ENCODE measurements around the gene NTSR1. TPM values are rescaled to one million over a fixed set of nuclear protein-coding genes. Genes with fewer than 3 reads are reported as not detected.

The NTSR1 gene
- total RNA-seq, 1 experiment from 2014 or later, result 78.7 TPM

DNA sequence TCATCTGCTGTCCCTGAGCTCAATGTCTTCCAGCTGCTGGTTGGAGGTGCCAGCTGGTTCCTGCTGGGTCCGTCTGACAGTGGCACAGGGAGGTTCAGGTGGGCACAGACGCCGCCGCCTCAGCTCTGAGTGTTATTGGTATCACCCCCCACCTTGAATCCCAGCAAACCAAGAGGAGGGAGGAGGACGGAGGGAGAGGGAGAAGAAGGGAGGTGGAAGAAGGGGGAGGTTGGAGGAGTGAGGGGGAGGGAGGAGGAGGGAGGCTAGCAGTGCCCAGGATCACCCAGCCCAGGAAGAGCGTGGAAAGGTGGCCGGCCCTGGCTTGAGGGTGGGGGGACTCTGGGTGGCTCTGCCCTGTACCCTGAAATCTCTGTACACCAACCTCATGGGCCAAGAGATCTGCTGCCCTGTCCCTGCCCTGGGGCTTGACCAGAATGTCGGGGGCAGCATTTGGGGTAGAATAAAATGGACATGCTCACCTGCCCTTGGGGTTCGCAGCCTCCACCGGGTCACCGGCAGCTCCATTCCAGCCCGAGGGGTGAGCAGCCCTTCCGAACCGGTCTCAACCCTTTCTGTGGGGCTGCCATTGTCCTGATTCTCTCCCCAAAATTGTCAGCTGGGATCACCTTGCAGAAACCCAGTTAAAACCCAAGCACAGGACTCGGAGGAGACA is 17.1 kb downstream of the NTSR1 start:
- no peak for DNase-seq (ENCODE audit: low spot score)

DNA sequence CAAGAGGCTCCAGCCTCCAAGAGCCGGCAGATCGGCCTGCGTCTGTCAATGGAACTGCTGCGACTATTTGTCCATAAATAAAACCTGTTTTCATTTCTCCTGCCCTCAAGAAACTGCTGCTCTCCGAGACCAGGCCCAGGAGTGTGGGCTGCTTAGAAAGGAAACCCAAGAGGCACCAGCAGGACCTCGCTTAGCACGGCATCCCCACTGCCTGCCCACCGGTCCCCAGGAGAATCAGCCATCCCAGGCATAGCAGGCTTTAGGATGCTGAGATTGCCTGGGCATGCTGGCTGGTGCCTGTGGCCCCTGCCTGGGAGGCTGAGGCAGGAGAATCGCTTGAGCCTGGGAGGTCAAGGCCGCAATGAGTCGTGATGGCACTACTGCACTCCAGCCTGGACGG is 17.6 kb downstream of the NTSR1 start:
- DNase-seq (ENCODE audit: low spot score), result no peak

DNA sequence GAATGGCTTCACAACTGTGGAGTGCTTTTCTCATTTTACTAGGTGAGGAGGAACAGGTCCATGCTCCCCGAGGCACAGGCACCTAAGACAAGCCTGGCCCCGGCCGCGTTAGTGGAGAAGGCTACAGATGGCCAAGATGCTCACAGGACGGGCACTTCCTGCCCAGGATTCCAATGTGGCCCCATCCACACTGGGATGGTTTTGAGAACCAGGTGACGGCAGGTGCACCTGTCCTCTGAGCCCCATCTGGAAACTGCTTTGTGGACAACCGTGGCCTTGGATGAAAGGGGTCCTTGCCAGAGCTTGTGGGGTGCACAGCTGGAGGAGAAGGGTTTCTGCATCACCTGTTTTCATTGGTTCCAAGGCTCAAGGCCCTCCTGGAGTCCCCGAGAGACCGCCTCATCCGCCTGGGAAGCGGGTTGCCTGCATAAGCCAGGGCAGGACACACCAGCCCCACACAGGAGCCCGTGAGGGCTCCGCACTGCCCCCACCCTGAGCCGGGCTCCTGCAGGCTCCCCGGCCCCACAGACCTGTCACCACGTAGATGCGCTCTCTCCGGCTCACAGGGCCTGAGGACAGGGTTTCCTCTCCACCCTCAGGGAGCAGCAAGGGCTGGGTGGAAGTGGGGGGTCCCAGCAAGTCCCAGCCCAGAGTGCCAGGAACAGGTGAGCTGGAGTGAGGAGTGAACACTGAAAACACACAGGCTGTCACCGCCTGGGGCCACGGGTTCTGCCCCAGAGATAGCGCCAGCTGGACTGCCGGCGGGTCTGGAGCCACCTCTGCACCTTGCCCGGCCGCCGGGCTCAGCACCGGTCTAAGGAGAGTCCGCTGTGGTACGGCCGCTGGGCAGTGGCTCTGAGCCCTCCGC is 18.3 kb downstream of the NTSR1 start:
- DNase-seq (ENCODE audit: low spot score), result no peak

DNA sequence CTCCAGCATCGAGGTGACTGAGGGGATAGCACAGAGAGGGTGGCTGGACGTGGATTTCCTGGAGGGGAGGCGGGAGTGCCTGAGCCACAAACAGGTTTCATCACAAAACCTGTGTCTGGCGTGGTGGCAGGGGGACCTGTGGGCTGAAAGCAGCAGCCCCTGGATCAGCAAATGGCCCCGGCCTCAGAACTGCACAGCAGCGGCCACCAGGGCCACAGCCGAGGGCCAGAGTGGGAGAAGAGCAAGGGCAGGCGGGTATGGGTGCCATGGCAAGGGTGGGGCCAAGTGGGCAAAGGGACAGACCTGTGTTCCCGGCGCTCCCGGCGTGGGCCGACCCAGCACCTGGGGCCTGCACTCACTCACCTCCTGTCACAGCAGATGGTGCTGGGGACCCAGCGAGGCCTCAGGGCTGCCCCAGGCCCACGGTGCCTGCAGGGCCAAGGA is 19.0 kb downstream of the NTSR1 start:
- DNase-seq (ENCODE audit: low spot score), result no peak

DNA sequence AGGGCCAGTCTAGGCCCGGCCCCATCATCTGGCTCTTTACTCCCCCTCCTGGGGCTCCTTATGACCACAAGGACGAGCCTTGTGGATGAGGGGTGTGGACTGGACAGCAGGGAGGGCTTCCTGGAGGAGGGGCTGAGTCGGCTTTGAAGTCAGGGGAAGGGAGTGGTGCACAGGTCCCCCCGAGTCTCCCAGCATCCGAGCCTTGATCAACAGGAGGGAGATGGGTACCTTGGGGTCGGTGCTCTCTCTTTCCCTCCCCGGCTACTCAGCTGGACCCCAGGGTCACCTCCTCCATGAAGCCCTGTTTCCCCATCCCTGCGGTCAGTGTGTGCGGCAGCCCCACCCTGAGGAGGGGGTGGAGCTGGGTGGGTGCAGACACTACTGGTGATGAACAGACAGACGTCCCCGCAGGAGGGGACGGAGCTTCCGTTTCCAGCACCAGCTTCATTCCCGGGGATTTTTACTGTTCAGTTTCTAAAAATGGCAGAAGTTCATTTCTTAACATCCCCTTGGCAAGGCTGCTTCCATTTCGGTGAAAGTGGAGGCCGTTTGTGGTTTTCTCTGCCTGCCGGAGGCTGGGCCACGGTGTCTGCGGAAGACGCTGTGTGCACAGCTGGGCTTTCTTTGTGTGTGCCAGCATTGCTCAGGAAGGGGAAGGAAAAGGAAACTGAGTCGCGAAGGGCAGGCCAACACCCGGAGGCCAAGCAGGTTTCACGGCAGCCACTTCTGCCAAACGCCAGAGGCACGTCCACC is 19.6 kb downstream of the NTSR1 start:
- DNase-seq (ENCODE audit: low spot score), result no peak

DNA sequence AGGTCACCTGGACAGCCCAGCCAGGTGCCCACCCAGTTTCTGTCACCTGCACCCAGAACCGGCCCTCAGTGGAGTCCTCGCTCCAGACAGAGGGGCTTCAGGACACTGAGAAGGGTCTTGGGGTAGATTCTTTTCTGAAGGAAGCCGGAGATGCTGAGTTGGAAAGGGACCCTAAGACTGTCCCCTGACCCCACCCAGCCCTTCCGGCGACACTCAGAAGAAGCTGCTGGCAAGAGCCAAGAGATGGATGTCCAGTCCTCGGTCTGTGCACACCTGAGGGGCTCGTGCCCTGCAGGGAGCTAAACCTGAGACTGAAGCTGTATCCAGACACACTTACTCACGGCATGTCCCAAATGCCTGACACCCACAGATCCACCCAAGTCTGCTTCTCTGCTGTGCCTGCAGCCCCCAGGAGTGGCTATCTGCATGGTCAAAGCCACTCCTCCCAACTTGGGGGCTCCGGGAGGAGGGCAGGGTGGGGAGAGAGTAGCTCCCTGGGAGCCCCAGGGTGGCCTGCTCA is 20.2 kb downstream of the NTSR1 start:
- DNase-seq (ENCODE audit: low spot score), result no peak

DNA sequence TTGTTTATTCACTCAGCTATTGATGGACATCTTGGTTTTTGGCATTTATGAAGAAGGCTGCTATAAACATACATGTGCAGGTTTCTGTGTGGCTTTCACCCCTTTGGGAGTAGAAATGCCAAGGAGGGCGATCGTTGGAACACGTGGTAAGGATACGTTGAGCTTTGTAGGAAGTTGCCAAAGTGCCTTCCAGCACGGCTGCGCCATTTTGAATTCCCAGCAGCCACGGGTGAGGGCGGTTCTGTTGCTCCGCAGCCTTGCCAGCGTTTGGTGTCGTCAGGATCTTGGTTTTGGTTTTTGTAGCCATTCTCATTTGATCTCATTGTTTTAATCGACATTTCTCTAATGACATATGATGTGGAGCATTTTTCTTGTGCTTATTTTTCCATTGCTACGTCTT is 21.8 kb downstream of the NTSR1 start:
- no peak for DNase-seq (ENCODE audit: low spot score)

DNA sequence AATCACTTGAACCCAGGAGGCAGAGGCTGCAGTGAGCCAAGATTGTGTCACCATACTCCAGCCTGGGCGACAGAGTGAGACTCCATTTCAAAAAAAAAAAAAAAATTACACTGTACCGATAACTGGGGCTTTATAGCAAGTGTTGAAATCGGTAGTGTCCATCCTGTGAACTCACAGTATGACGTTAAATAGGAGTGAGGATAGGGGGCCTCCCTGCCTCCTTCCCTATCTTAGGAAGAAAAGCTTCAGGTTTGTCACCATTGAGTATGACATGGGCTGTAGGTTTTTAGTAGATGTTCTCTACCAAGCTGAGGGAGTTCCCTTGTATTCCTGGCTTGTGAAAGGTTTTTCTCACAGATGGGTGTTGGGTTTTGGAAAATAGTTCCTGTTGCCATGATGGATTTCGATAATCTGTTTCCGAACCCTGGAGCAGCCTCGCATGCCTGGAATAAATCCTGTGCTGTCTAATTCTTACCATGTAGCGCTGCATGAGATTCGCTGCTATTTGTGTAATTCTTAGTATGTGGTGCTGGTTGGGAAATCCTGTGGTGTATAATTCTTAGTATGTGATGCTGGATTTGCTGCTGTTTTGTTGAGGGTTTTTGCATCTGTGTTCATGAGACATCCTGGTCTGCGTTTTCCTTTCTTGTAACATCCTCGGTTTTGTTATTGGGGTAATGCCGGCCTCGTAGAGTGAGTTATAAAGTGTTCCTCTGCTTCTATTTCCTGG is 23.6 kb downstream of the NTSR1 start:
- DNase-seq (ENCODE audit: low spot score), result no peak

DNA sequence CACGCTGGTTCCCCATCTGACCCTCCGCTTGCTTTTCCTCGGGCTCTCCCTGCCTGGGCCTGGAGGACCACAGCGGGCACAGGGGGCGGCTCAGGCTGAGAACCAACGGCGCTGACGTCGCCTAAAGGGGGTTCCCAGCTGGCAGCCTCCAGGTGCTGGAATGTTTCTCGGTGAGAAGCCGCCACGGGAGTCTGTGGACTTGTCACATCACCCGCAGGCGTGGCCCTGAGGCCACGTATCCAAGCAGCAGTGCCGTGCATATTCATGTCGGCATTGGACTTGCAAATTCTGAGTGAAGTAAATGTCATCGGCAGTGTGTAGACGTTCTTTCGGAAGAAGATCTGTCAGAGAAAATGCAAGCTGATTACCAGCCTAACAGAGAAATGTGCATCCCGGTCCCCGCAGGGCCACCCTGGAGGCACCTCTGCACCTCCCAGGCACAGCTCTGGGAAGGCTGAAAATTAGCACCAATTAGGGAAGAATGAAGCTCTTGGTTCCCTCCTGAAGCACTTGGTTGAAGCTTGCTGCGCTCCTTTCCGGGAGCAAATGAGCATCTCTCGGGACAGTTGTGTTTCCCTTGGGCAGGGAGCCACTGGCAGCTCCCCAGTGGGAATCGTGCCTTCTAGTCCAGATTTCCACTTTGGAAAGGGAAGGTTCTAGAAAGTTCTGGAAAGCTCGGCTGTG is 24.3 kb downstream of the NTSR1 start:
- no peak for DNase-seq (ENCODE audit: low spot score)

DNA sequence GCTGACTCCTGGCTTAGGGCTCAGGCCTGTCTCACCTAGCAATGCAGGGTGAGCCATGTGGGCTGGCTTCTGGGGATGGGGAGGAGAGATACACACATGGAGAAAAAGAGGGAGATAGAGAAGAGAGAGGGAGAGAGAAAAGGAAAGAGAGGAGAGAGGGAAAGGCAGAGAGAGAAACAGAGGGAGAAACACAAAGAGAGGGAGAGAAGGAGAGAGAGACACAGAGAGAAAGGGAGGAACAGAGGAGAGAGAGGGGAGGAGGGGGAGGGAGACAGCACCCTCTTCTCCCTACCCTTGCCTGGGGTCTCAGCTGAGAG is 24.8 kb downstream of the NTSR1 start:
- no peak for DNase-seq (ENCODE audit: low spot score)

DNA sequence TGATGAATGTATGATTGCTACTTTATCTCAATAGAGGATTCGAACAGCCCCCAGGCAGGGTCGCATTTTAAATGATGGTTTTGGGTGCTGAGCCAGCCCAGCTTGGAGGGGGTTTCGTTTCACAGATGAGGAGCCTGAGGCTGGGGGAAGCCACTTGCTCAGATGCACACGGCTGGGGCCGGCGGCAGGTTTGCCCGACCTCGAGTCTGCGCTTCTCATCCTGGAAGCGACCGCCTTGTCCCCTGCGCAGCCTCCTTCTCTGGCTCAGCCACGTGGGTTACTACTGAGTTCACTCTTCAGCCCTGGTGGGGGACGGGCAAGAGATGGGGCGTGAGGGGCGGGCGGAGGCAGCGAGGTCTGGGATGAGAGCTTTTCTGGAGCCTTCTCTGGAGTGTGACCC is 25.3 kb downstream of the NTSR1 start:
- no peak for DNase-seq (ENCODE audit: low spot score)

DNA sequence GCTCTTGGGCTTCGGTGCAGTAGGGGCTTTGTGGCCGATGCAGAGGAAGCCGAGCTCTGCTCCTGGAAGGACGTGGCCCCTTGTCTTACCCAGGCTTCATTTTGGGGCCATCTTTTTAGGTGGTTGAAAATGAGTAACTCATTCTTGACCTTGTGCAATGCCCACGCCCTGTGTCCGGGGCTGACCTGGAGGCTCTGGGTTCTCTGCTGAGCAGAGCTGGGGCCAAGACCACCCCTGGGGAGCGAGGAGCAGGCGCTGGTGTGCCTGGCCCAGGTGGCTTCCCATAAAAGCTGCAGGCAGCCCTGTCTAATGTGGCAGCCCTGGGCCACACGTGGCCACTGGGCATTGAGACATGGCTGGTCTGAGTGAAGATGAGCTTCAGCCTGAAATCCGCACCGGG is 25.7 kb downstream of the NTSR1 start:
- no peak for DNase-seq (ENCODE audit: low spot score)

DNA sequence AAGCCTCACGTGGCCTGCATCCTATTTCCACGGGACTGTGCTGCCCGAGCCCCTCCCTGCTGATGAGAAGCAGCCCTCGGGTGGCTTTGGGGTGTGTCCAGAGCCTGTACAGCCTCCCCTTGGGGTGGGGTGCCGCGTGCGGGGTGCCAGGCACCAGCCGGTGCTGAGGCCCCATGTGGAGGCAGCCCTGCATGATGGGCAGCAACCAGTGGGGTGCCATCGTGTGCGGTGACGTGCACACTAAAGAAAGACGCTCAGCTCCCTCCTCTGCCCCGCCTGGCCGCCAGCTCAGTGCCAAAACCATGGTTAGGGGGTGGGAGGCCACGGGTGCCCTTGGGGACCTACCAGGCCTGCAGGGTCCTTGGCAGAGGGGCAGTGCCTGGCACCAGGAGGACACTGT is 26.2 kb downstream of the NTSR1 start:
- DNase-seq (ENCODE audit: low spot score), result no peak

DNA sequence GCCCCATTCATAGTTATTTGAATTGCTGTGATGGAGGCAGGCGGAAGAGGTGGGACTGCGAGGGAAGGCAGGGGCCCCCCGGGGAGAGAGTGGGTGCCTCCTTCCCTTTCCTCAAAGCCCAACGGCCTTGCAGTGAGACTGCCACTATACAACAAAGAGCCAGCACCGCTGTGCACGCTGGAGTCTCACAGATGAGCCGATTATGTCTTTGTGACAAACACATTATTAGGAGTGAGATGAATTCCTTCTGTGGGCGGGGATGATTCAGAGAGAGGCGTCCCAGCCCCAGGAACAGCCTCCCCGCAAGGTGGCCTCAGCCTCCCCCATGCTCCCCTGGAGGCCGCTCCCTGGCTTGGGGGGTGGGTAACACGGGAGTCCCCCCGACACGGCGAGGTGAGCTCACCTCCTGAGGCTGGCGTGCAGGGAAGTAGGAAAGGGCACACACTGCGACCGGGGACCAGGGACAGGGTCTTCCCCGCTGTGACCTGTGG is 26.7 kb downstream of the NTSR1 start:
- DNase-seq (ENCODE audit: low spot score), result peak; percentile 81

DNA sequence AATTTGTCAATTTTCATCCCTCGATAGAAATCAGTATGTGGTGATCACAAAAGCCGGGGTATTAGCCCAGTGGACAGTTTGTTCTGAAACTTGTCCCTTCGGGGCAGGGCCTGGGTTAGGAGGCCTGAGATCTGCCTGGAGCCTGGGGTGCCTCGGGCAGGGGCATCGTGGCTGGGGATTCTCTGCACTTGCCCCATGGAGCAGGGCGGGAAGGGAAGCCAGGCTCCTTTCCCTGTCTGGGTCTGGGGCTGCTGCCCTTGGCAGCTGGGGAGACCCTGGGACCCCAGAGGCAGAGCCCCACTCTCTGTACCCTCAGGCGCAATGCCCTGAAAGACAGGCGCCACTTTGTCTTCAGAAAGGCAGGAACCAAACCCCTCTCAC is 27.4 kb downstream of the NTSR1 start:
- no peak for DNase-seq (ENCODE audit: low spot score)

DNA sequence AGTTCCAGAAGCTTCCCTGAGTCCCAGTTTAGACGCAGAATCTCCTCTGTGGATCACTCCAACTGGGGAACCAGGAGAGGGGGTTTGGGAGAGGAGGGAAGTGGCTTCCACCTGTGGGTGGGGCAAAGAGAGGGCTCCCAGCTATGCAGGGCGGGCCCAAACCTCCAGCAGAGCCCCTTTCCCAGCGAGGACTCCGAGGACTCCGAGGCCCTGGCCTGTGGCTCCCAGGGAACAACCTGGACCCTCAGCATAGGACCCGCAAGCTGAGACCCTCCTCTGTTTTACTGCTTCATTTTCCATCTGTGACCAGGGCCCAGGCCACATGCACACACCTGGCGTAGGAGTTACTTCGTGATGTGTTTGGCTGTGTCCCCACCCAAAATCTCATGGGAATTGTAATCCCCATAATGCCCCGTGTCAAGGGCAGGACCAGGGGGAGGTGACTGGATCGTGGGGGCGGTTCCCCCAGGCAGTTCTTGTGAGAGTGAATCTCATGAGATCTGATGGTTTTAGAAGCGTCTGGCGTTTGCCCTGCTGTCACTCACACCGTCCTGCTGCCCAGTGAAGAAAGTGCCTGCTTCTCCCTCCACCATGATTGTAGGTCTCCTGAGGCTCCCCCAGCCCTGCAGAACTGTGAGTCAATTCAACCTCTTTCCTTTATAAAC is 27.9 kb downstream of the NTSR1 start:
- no peak for DNase-seq (ENCODE audit: low spot score)

DNA sequence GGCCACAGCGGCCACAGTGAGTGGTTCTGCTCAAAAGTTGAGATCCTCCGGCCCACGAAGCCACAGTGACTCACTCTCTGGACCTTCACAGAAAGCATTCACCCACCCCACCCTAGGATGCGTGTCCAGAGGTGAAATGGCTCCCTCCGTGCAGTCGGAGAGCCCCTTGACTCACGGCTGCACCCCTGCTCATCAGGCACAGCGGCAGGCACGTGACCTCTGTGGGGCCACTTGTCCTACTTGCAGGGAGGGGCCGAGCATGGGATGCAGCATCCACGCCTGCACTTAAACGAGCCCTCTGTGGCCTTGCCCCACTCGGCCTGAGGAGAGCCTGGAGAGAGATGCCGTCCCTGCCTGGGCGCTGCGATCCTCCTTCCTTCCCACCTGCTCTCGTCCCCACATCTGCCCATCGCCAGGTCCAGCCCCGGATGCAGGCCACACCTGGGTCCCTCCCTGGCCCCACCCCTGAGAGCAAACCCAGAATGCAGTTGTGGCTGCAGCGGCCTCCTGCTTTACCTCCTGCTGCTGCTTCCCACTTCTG is 28.7 kb downstream of the NTSR1 start:
- no peak for DNase-seq (ENCODE audit: low spot score)

DNA sequence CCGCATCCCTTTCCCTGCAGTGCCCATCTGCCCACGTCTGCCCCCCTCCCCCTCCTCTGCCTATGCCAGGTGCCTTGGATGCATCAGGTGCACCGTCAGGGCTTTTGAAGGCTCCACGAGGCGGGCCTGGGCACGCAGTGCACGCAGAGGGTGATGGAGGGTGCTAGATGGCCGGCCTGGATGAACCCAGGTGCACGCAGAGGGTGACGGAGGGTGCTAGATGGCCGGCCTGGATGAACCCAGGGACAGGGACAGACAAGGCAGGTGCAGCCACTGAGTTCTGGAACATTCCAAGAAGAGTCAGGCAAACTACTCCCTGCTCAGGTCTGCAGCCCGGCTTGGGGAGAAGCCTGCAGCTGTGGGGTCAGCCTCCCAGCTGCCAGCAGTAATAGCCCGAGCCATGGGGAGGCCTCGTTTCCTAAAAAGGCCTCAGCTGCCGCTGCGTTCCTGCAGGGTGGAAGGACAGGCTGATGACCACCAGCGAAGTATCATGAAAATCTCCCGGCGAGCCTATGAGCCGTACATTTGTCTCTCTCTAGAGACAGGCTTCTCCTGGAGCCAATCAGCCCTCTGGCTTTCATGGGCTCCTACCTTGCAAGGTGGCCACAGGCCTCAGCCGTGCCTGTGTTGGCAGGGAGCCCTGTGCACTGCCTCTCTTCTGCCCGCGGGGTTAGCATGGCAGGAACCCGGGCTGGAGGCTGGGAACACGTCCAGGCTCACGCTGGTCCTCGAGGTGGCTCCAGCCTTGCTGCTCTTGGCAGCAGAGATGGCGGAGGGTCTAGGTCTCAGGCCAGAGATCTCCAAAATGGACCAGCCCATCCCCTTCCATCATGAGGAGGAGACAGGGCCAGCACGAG is 29.6 kb downstream of the NTSR1 start:
- no peak for DNase-seq (ENCODE audit: low spot score)

DNA sequence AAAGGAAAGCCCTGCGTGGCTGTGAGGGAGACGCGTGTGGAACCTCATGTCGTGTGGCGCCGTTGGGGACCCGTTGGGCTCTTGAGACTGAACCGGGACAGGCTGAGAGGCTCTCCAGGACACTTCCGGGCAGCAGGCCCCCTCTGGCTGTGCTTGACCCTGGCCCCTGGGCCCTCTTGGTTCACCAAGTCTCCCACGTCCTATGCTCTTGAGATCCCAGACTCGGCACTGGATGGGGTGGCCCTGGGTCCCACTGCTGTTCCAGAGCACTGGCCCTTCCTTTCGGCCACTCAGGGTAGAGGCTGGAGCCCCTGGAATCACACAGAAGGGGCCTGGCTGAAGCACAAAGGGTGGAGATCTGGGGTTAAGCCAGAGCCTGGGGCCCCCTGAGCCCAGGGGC is 30.4 kb downstream of the NTSR1 start:
- DNase-seq (ENCODE audit: low spot score), result no peak
